AG04450 (cell line): Measurements from ENCODE around the gene RIPK4. TPM values are rescaled to one million over a fixed set of nuclear protein-coding genes. Genes with fewer than 3 reads are reported as not detected.

ENCODE experiments used
- CTCF ChIA-PET: fragments of 300-600, 350-600 bp; formaldehyde crosslinking; extraction: SDS; loops from one replicate; lab custom pipeline; 2022; ENCODE audit warnings: antibody characterized with exemption, inconsistent platforms; lab: Charles Lee
- POLR2A ChIA-PET: fragments of 350-600 bp; formaldehyde crosslinking; extraction: SDS; loops from one replicate; lab custom pipeline; 2021; ENCODE audit warnings: antibody characterized with exemption, inconsistent platforms; lab: Yijun Ruan, JAX
- DNase-seq: peaks from one replicate; pipeline ENCODE4 v3.0.0-alpha.2; 2011; ENCODE audit warnings: low read depth, low spot score
- H3K27ac ChIP-seq: one replicate; pipeline ENCODE4 v1.5.1; 2012; ENCODE audit warnings: low read depth, low read length, control low read depth
- H3K27me3 ChIP-seq: one replicate; pipeline ENCODE4 v1.6.0; 2012; ENCODE audit warnings: low read length; ENCODE audit not compliant: control insufficient read depth, insufficient read depth
- H3K4me3 ChIP-seq: 2 replicates; pipeline ENCODE4 v1.5.1; 2011; ENCODE audit warnings: mild to moderate bottlenecking, low read depth, low read length, control low read depth
- H3K9me3 ChIP-seq: 2 replicates; pipeline ENCODE4 v1.5.1; 2012; ENCODE audit warnings: low read length; ENCODE audit not compliant: control insufficient read depth, insufficient read depth
- polyA plus RNA-seq: library from polyadenylated mRNA; depleted of rRNA; stranded (reverse); fragments of >200 nt; gene quantifications from 2 replicates; pipeline ENCODE4 v1.2.3, GENCODE V29; 2011
- TF ChIP-seq, protein P1 (sequence below): IDR thresholded peaks from 2 replicates; pipeline ENCODE4 v1.5.1; 2011; ENCODE audit warnings: low read depth, low read length, control low read depth, inconsistent platforms

Gene RIPK4
- polyA plus RNA-seq, 1 experiment: not detected

DNA sequence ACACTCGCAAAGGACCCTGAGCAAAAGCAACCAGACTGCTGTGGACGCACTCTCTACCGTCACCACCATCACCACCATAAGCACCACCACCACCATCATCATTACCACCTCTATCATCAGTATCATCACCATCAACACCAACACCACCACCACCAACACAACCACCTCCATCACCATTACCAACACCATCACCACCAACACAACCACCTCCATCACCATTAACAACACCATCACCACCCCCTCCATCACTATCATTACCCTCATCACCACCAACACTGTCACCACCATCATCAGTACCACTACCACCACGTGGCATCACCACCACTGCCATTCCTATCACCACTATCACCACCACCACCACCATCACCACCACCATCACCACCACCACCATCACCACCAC is 38.8 kb upstream of the RIPK4 start:
- Histone ChIP-seq H3K27ac (no peak overlapping the region), H3K9me3 (no peaks in the 10 kb centered on the region; the same call in 1 of the 2 replicates), H3K27me3 (no peaks in the 10 kb centered on the region), H3K4me3 (no peak overlapping the region)
- ChIA-PET POLR2A (no interaction called here), CTCF (interaction anchor here (0.7 kb wide), 1 partner anchor 193 kb away, joined by 3 read pairs; no protein-coding TSS in a partner anchor)
- TF ChIP-seq, protein P1, sequence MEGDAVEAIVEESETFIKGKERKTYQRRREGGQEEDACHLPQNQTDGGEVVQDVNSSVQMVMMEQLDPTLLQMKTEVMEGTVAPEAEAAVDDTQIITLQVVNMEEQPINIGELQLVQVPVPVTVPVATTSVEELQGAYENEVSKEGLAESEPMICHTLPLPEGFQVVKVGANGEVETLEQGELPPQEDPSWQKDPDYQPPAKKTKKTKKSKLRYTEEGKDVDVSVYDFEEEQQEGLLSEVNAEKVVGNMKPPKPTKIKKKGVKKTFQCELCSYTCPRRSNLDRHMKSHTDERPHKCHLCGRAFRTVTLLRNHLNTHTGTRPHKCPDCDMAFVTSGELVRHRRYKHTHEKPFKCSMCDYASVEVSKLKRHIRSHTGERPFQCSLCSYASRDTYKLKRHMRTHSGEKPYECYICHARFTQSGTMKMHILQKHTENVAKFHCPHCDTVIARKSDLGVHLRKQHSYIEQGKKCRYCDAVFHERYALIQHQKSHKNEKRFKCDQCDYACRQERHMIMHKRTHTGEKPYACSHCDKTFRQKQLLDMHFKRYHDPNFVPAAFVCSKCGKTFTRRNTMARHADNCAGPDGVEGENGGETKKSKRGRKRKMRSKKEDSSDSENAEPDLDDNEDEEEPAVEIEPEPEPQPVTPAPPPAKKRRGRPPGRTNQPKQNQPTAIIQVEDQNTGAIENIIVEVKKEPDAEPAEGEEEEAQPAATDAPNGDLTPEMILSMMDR: no peak
- no peak for DNase-seq

DNA sequence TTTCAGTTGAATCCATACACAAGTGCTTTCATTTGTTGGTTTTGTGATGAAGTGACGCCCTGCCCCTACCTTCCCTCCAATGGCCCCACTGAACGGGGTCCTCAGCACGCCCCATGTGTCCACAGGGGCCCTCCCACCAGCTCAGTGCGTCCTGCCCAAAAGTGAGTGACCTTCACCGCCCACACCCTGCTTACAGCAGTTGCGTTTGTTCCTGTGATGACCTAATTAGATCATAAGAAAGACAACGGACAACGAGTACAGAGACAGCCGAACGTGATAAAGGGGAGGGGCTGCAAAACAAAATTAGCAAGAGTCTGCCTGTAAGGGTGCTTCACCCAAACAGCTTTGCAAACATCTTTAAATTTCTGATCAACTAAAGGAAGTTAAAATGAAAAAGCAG is 38.2 kb upstream of the RIPK4 start:
- H3K27me3 ChIP-seq: no peaks in the 10 kb centered on the region
- TF ChIP-seq, protein P1: no peak
- no peaks in the 10 kb centered on the region; the same call in 1 of the 2 replicates for H3K9me3 ChIP-seq
- ChIA-PET POLR2A (no interaction called here), CTCF (interaction anchor here (0.7 to 1.2 kb wide), 2 partner anchors 12 to 192 kb away, joined by 3 to 6 read pairs; no protein-coding TSS in a partner anchor)
- no peak overlapping the region for H3K27ac ChIP-seq
- DNase-seq: no peak
- no peak overlapping the region for H3K4me3 ChIP-seq

DNA sequence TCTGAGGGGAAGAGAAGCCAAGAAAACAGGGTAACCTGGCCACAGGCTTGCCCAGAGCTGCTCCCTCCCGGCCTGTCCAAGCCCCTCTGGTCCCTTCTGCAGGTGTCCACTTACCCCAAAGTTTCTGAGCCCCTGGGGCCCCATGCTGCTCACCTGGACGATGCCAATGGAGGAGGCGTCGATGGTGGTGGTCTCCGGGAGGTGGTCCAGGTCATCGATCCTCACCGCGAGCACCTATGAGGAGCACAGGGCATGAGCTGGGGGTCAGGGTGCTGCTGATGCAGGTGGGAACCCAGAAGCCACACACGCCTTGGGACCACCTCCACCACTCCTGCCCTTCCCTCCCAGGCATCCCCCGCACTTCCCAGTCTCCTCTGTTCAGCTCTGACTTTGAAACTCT is 37.5 kb upstream of the RIPK4 start:
- H3K27ac ChIP-seq: no peak overlapping the region
- no peaks in the 10 kb centered on the region for H3K27me3 ChIP-seq
- H3K9me3 ChIP-seq: no peaks in the 10 kb centered on the region; the same call in 1 of the 2 replicates
- no peak for DNase-seq
- ChIA-PET POLR2A (no interaction called here), CTCF (interaction anchor here (0.7 to 1.2 kb wide), 2 partner anchors 8 to 13 kb away, joined by 3 to 6 read pairs; no protein-coding TSS in a partner anchor)
- TF ChIP-seq, protein P1: no peak
- H3K4me3 ChIP-seq: no peak overlapping the region

DNA sequence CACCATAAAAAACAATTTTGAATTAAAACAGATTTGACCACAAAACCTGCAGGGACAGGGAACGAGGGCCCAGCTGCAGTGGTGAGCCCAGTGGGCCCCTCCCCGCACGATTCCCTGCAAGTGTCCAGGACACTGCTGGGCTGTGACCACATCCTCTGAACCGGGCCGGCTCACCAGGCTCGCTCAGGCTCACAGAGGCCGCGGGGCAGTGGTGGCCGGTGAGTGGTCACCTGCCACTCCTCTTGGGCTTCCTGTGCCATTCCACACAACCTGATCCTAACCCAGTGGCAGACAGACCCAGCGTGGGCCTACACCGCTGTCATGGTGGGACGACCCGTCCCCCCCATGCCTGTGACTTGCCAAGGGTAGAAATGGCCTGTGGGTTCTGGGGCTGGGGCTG is 36.5 kb upstream of the RIPK4 start:
- ChIA-PET POLR2A (no interaction called here), CTCF (interaction anchor here (3.3 kb wide), 1 partner anchor 14 kb away, joined by 13 read pairs; no protein-coding TSS in a partner anchor)
- TF ChIP-seq, protein P1: no peak
- no peak for DNase-seq
- Histone ChIP-seq H3K9me3 (no peaks in the 10 kb centered on the region; the same call in 1 of the 2 replicates), H3K27ac (no peak overlapping the region), H3K4me3 (no peak overlapping the region), H3K27me3 (no peaks in the 10 kb centered on the region)

DNA sequence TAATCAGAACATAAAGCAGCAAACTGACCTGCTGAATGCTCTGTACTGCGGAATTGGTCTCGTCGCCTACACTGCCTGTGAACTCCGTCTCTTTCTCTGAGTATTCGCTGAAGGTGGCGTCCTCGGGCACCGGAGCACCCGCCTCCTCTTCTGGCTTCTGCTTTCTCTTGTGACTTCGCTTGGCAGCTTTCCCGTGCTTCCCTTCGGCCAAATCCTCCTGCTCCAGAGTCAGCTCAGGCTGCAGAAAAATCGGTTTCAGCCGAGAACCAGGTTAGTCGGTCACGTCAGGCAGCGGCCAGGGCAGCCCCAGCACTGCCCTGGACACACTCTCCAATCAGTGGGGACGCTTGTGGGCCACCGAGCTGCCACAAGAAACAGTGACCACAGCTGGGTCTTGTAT is 35.8 kb upstream of the RIPK4 start:
- no peak for DNase-seq
- TF ChIP-seq, protein P1: no peak
- CTCF ChIA-PET: interaction anchor here (3.0 to 3.3 kb wide), 2 partner anchors 14 to 190 kb away, joined by 13 to 15 read pairs; no protein-coding TSS in a partner anchor
- H3K9me3 ChIP-seq: no peaks in the 10 kb centered on the region; the same call in 1 of the 2 replicates
- H3K27me3 ChIP-seq: no peaks in the 10 kb centered on the region
- no peak overlapping the region for H3K27ac ChIP-seq
- no peak overlapping the region for H3K4me3 ChIP-seq
- POLR2A ChIA-PET: no interaction called here
